Measurements from ENCODE around the gene AP3S1.

- TF ChIP-seq POLR2A (IDR thresholded peaks at IDR 0.05): no peak
- TF ChIP-seq, protein P1, sequence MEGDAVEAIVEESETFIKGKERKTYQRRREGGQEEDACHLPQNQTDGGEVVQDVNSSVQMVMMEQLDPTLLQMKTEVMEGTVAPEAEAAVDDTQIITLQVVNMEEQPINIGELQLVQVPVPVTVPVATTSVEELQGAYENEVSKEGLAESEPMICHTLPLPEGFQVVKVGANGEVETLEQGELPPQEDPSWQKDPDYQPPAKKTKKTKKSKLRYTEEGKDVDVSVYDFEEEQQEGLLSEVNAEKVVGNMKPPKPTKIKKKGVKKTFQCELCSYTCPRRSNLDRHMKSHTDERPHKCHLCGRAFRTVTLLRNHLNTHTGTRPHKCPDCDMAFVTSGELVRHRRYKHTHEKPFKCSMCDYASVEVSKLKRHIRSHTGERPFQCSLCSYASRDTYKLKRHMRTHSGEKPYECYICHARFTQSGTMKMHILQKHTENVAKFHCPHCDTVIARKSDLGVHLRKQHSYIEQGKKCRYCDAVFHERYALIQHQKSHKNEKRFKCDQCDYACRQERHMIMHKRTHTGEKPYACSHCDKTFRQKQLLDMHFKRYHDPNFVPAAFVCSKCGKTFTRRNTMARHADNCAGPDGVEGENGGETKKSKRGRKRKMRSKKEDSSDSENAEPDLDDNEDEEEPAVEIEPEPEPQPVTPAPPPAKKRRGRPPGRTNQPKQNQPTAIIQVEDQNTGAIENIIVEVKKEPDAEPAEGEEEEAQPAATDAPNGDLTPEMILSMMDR (IDR thresholded peaks at IDR 0.05): no peak
- no peak for TF ChIP-seq POLR2AphosphoS5 (IDR thresholded peaks at IDR 0.05)
Measured at GRCh38 chr5:115800108-115800507, 41.6 kb upstream of the AP3S1 start.
